GM18511 (cell line): Measurements from ENCODE around the gene ADPRHL1.

Source experiments
- ATAC-seq: cut with Tn5 transposase; IDR thresholded peaks from one replicate; pipeline ENCODE4 v1.9.1; 2021; ENCODE audit warnings: mild to moderate bottlenecking, moderate library complexity; ENCODE audit not compliant: unreplicated experiment

The ADPRHL1 gene

DNA sequence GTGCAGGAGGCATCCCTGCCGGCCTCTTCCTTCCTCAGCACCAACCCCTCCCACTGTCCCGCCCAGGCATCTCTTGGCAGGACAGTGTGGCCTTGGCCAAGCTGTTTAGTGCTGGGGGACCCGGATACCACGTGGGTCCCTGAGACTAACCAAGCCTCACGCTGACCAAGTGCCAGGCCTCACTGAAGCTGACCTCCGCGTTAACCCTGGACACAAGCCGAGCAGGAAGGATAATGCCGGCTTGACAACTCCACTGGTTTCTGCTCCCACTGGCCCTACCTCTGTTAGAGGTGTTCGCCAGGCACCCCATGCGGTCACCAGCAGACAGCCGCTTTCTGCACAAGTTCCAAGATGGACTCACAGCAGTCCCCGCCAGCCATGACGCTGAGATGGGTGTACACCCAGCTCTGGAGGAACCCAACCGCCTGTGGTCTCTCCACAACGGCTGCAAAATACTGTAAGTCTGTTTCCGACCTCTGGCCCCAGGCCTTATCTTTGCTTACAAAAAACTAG lies 101.7 kb downstream of the ADPRHL1 start:
- no peak for ATAC-seq

DNA sequence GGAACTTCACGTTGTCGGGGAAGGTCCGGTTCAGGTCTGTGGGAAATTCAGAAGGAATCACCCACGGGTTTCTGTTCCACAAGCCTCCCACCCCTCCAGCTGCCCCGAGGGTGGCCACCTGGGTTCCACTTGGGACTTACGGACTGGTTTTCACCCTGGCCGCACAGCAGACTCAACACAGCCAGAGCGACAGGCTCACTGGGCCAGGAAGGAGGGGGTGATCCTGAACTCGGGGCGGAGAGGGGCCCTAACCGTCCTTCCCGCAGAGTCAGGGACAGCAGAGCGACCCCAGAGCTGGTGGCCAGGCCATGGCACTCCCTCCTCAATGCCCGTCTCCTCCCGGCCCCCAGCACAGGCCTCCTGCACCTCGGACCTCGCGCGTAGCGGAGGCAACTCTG lies 102.4 kb downstream of the ADPRHL1 start:
- no peak for ATAC-seq

DNA sequence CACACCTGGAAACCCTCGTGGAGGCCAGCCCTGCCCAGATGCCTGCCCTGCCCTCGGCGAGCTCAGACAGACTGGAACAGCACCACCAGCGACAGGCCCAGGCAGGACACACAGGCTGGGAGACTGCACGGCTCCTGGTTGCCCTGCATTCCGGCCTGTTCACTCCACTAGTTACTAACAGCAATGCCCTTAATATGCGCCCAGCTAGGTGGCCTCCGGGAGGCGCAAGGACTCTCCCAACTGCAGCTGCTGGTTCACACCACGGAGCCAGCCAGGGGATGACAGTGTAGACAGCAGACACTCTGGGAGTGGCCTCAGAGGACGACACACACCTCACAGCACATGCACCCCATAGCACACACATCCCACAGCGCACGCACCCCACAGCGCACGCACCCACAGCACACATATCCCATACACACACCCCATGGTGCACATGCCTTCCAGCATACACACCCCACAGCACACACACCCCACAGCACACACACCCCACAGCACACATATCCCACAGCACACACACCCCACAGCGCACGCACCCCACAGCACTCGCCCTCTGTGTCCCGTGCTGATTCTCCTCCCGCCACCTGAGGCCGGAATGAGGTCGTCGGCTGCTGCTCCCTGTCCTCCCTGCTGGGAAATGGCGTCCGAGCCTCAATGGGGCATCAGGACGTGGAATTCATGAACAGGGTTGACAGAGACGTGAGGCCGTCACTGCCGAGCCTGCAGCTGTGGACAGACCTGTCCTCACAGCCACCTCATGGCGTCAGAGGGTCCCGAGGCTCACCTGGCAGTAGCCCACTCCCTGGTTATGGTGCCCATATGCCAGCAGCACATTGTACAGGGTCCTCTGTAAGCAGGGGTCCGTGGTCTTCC lies 103.0 kb downstream of the ADPRHL1 start:
- no peak for ATAC-seq
